Endothelial cell of umbilical vein (primary cell): ENCODE measurements around the gene SEPTIN7. TPM values are rescaled to one million over a fixed set of nuclear protein-coding genes. Genes with fewer than 3 reads are reported as not detected.

Source experiments
- BruUV-seq: library from RNA; stranded (reverse); fragments of 400-500 nt; replicated peaks from 2 replicates; lab custom pipeline; 2021; lab: Mats Ljungman, UMichigan
- CTCF ChIA-PET: fragments of 300-600, 350-600 bp; sonication (Branson Sonifier 250); formaldehyde crosslinking; loops from one replicate; lab custom pipeline; 2021; ENCODE audit warnings: antibody characterized with exemption, inconsistent platforms; lab: Charles Lee
- POLR2A ChIA-PET: fragments of 300-600, 350-600 bp; sonication (Branson Sonifier 250); formaldehyde crosslinking; loops from one replicate; lab custom pipeline; 2021; ENCODE audit warnings: antibody characterized with exemption, inconsistent platforms; lab: Charles Lee
- DNase-seq: peaks from one replicate; pipeline ENCODE4 v3.0.0-alpha.2; 2011; ENCODE audit warnings: low read depth, low spot score
- FAIRE-seq: peaks from 2 replicates; lab custom pipeline; 2011; peaks lifted over from hg19 to GRCh38; lab: Jason Lieb, UNC
- H2AFZ ChIP-seq: 2 replicates; pipeline ENCODE4 v1.6.0; 2012; ENCODE audit warnings: low read depth, low read length, control low read depth, inconsistent platforms
- H3K27ac ChIP-seq: 2 replicates; pipeline ENCODE4 v1.5.1; 2011; ENCODE audit warnings: low read depth, mild to moderate bottlenecking, control low read depth, low read length, moderate library complexity; ENCODE audit not compliant: insufficient read depth
- H3K27me3 ChIP-seq, 2 experiments: 2 replicates each; pipeline versions ENCODE4 v1.6.0 to v1.6.1; 2011; ENCODE audit warnings: low read length in 2 of 2, mixed read lengths in 1 of 2; ENCODE audit not compliant: control insufficient read depth in 2 of 2, insufficient read depth in 2 of 2
- H3K36me3 ChIP-seq, 2 experiments: 2 replicates in 1 of 2; 3 replicates in 1 of 2; pipeline ENCODE4 v1.5.1; 2011; ENCODE audit warnings: low read length in 2 of 2, mild to moderate bottlenecking in 1 of 2, moderate library complexity in 1 of 2; ENCODE audit not compliant: control insufficient read depth in 2 of 2, insufficient read depth in 2 of 2; ENCODE audit errors: extremely low read depth in 1 of 2
- H3K4me1 ChIP-seq: 3 replicates; pipeline ENCODE4 v1.5.1; 2011; ENCODE audit warnings: mild to moderate bottlenecking, low read length; ENCODE audit not compliant: control insufficient read depth, insufficient read depth; ENCODE audit errors: extremely low read depth
- H3K4me2 ChIP-seq: 2 replicates; pipeline ENCODE4 v1.6.1; 2011; ENCODE audit warnings: low read length, control low read depth, mixed read lengths; ENCODE audit not compliant: insufficient read depth
- H3K4me3 ChIP-seq, 3 experiments: fragments of 200-600 bp in 1 of 3; sonication (generic), shearing (Covaris generic) in 1 of 3; replicated peaks in 1 of 3; 2 replicates each; pipeline ENCODE4 v1.5.1; 2011 to 2016; ENCODE audit warnings: control low read depth in 3 of 3, low read length in 3 of 3, mild to moderate bottlenecking in 2 of 3, inconsistent platforms in 1 of 3, low read depth in 1 of 3, moderate library complexity in 1 of 3; ENCODE audit not compliant: insufficient read depth in 1 of 3
- H3K79me2 ChIP-seq: 2 replicates; pipeline ENCODE4 v1.6.0; 2012; ENCODE audit warnings: low read length, inconsistent platforms; ENCODE audit not compliant: control insufficient read depth, insufficient read depth
- H3K9ac ChIP-seq: replicated peaks from 2 replicates; pipeline ENCODE3; 2011; ENCODE audit warnings: low read length, control low read depth; ENCODE audit not compliant: insufficient read depth; ENCODE audit errors: extremely low read depth
- H3K9me1 ChIP-seq: replicated peaks from 3 replicates; pipeline ENCODE4 v1.6.0; 2011; ENCODE audit warnings: mild to moderate bottlenecking, low read length; ENCODE audit not compliant: control insufficient read depth, insufficient read depth; ENCODE audit errors: extremely low read depth
- H3K9me3 ChIP-seq: replicated peaks from 2 replicates; pipeline ENCODE4 v1.5.1; 2012; ENCODE audit warnings: low read length, inconsistent platforms; ENCODE audit not compliant: control insufficient read depth, insufficient read depth
- H4K20me1 ChIP-seq: replicated peaks from 2 replicates; pipeline ENCODE3; 2011; ENCODE audit warnings: mild to moderate bottlenecking, low read length; ENCODE audit not compliant: control insufficient read depth, insufficient read depth; ENCODE audit errors: extremely low read depth
- EZH2 ChIP-seq: IDR thresholded peaks from 2 replicates; pipeline ENCODE4 v1.6.1; 2012; ENCODE audit warnings: borderline replicate concordance, low read depth, mild to moderate bottlenecking, moderate library complexity, low read length, inconsistent platforms; ENCODE audit not compliant: severe bottlenecking
- GATA2 ChIP-seq: IDR thresholded peaks from 2 replicates; pipeline ENCODE4 v1.7.0; 2011; ENCODE audit warnings: low read depth, mild to moderate bottlenecking, moderate library complexity, mixed read lengths, low read length; ENCODE audit not compliant: insufficient read length, insufficient read depth
- JUN ChIP-seq: IDR thresholded peaks from 2 replicates; pipeline ENCODE4 v1.6.1; 2011; ENCODE audit warnings: borderline replicate concordance, low read depth; ENCODE audit not compliant: insufficient read length, insufficient read depth
- MYC ChIP-seq: IDR thresholded peaks from one replicate; pipeline ENCODE4 v1.6.1; 2011; ENCODE audit warnings: mild to moderate bottlenecking, low read depth, low read length
- POLR2A ChIP-seq: IDR thresholded peaks from 2 replicates; pipeline ENCODE4 v1.6.1; 2012; ENCODE audit warnings: low read depth, mild to moderate bottlenecking, control low read depth, low read length
- POLR2AphosphoS5 ChIP-seq: IDR thresholded peaks from 2 replicates; pipeline ENCODE4 v1.6.1; 2012; ENCODE audit warnings: low read depth, mild to moderate bottlenecking, control low read depth, low read length, moderate library complexity; ENCODE audit not compliant: insufficient read depth
- dilution Hi-C: fragments of 300-500 bp; cut with MboI; formaldehyde crosslinking; loops from one replicate; pipeline ENCODE4 v1.15.0; 2019; ENCODE audit warnings: low sequenced_read_pairs; ENCODE audit not compliant: extremely low pct_ligation_motif_present
- intact Hi-C: fragments of 100-400 bp; cut with micrococcal nuclease; formaldehyde crosslinking; loops from one replicate; pipeline ENCODE4 v1.10.0; 2022
- polyA plus RNA-seq, 4 experiments: library from polyadenylated mRNA; depleted of rRNA in 3 of 4; stranded (reverse) in 3 of 4; unstranded in 1 of 4; fragments of >200 nt; gene quantifications; 2 replicates each; pipeline versions ENCODE4 v1.2.1 to v1.2.3, GENCODE V29; 2011 to 2012; ENCODE audit warnings: missing spikeins in 1 of 4
- total RNA-seq: library from RNA; stranded (reverse); gene quantifications from 2 replicates; pipeline ENCODE4 v1.2.3, GENCODE V29; 2021
- TF ChIP-seq, protein P1 (sequence below), 2 donors: IDR thresholded peaks; 1 replicate in 1 of 2; 2 replicates in 1 of 2; pipeline ENCODE4 v1.5.1; 2011; ENCODE audit warnings: low read length in 2 of 2, mild to moderate bottlenecking in 2 of 2, moderate library complexity in 2 of 2, control low read depth in 1 of 2, inconsistent platforms in 1 of 2, low read depth in 1 of 2; ENCODE audit not compliant: insufficient read depth in 1 of 2; ENCODE audit errors: extremely low read depth in 1 of 2
- TF ChIP-seq, protein P2 (sequence below): IDR thresholded peaks from 2 replicates; pipeline ENCODE4 v1.6.1; 2011; ENCODE audit not compliant: insufficient read depth, insufficient read length

SEPTIN7 gene
- total and polyA plus RNA-seq, 2 donors (not counting 3 experiments of a cell fraction or from before 2014, with no cell fraction given): 73.6 to 228 TPM

DNA sequence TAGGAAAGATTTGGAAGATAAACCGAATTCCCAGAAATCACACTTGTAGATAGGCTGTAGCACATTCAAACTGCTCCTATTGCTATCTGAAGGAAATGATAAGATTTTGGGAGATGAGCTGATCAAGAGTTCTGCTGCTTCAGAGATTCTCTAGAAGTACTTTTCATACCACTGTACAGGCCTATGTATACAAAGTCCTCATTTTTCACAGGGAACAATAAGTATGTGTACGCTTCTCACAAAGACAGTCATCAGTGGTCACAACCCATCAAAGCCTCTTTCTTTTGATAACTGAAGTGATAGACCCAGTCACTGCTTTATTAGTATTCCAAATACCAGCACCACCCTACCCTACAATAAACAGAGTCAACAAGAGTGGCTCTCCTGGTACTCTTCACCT, 15.6 kb upstream of the SEPTIN7 start:
- FAIRE-seq: no peak
- BruUV-seq: no TSS peak

More for the DNA sequence above, 15.6 kb upstream of the SEPTIN7 start:
- intact Hi-C loops (no loop called here), dilution Hi-C loops (no loop called here)
- Histone ChIP-seq H3K4me1 (no peaks in the 10 kb centered on the region), H2AFZ (no peak overlapping the region), H3K4me3 (no peak overlapping the region), H3K36me3 (no peaks in the 10 kb centered on the region), H4K20me1 (no peaks in the 10 kb centered on the region), H3K4me2 (no peak overlapping the region), H3K79me2 (no peaks in the 10 kb centered on the region), H3K27me3 (peaks cover 0 to 3% of the 10 kb centered on the region in 2 experiments), H3K9me1 (no peaks in the 10 kb centered on the region), H3K27ac (no peak overlapping the region), H3K9ac (no peak overlapping the region), H3K9me3 (no peaks in the 10 kb centered on the region)
- POLR2A ChIA-PET: interaction anchor here (0.6 kb wide), 1 partner anchor 56 kb away, joined by 4 read pairs; no protein-coding TSS in a partner anchor
- CTCF ChIA-PET: interaction anchor here (1.5 to 1.6 kb wide), 2 partner anchors 12 to 76 kb away, joined by 3 to 6 read pairs; no protein-coding TSS in a partner anchor
- DNase-seq: no peak
- TF ChIP-seq JUN (no peak), POLR2A (no peak), EZH2 (no peak), MYC (no peak), POLR2AphosphoS5 (no peak), GATA2 (no peak)
- TF ChIP-seq, protein P1, sequence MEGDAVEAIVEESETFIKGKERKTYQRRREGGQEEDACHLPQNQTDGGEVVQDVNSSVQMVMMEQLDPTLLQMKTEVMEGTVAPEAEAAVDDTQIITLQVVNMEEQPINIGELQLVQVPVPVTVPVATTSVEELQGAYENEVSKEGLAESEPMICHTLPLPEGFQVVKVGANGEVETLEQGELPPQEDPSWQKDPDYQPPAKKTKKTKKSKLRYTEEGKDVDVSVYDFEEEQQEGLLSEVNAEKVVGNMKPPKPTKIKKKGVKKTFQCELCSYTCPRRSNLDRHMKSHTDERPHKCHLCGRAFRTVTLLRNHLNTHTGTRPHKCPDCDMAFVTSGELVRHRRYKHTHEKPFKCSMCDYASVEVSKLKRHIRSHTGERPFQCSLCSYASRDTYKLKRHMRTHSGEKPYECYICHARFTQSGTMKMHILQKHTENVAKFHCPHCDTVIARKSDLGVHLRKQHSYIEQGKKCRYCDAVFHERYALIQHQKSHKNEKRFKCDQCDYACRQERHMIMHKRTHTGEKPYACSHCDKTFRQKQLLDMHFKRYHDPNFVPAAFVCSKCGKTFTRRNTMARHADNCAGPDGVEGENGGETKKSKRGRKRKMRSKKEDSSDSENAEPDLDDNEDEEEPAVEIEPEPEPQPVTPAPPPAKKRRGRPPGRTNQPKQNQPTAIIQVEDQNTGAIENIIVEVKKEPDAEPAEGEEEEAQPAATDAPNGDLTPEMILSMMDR (IDR thresholded peaks at IDR 0.05; ENCODE audit: extremely low read depth in 1 of 2, insufficient read depth in 1 of 2, low read depth in 1 of 2, low read length in 2 of 2): no peak
- TF ChIP-seq, protein P2, sequence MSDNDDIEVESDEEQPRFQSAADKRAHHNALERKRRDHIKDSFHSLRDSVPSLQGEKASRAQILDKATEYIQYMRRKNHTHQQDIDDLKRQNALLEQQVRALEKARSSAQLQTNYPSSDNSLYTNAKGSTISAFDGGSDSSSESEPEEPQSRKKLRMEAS: no peak
